ENCODE results near the gene KCTD10.

DNA sequence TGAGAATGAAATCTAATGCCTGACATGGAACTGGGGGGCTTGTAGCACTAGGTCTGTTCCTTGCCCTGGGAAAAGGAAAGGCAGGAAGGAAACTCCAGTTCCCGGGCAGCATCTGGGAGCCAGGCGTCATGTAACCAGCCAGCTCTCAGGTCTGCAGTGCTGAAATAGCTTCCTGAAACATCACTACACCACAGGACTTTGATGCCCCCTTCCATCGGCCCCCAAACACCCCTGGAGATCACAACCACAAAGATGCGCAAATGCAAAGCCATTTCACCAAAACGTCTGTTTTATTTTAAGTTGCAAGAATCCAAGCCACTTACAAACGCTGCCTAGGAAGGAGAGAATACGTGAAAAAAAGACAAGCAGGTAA lies 40.9 kb downstream of the KCTD10 start:
- TF ChIP-seq EZH2 (IDR thresholded peaks at IDR 0.05; ENCODE audit: borderline replicate concordance, low read length) (no peak), CTCF (IDR thresholded peaks at IDR 0.05; ENCODE audit: low read length) (no peak)

All from OCI-LY1 (cell line).